HG03354 (cell line): ENCODE data around the gene OASL.
"Not testable (repeated sequence)": the region's sequence is repeated elsewhere in the genome, so short reads cannot be mapped to it uniquely, and the experiment has no call there.

Experiments
- ATAC-seq: cut with Tn5 transposase; IDR thresholded peaks from one replicate; pipeline ENCODE4 v1.9.1; 2021; ENCODE audit warnings: mild to moderate bottlenecking; ENCODE audit not compliant: unreplicated experiment, poor library complexity, severe bottlenecking

Gene OASL

GRCh38 chr12:121060149-121061001 is 21.3 kb upstream of the OASL start:
- ATAC-seq, result peak; percentile 88

GRCh38 chr12:121059031-121059898 is 20.2 kb upstream of the OASL start:
- peak; percentile 17 for ATAC-seq

DNA sequence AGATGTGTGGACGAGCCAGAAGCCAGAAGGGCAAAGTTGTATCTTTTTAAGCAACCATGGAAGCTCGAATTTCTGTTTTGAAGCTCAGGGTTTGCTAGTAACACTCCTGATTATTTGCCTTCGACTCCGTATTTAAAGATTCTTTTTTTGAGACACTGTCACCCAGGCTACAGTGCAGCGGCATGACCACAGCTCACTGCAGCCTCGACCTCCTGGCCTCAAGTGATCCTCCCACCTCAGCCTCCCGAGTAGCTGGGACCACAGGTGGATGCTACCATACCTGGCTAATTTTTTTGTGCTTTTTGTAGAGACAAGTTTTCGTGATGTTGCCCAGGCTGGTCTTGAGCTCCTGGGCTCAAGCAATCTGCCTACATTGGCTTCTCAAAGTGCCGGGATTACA is 18.7 kb upstream of the OASL start:
- no peak for ATAC-seq

- no peak for ATAC-seq
Observed at GRCh38 chr12:121053706-121054105, 14.7 kb upstream of the OASL start.

DNA sequence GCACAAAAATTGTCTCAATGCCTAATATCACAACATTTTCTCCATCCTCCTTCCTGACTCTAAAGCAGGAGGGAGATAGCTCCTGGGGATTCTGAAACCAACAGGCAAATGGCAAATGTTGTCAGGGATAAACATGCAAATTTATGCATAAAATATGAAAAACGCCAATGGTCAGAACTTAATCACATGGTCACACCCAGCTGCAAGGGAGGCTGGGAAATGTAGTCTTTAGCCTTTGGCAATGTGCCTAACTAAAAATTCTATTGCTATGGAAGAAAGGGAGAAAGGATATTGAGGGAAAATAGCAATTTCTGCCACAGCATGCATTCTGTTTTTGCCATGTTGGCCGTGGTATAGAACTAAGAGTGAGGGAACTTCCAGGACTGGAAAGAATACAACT is 11.7 kb upstream of the OASL start:
- no peak for ATAC-seq

DNA sequence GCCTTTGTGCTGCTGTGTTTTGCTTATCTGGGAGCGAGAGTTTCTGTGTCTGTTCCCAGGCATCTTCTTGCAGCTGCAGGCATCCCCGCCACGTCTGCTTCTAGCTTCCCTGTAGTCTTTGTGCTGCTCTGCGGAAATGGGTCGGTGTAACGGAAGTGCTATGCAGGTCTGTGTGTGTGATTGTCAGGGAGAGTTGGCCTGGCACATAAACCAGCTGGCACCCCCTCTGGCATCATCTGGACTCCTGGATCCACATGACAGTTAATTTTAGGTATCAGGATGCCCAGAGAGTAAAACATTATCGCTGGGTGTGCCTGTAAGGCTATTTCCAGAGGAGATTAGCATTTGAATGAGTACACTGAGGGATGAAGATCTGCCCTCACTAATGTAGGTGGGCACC is 9.4 kb upstream of the OASL start:
- ATAC-seq, result no peak

- not testable (repeated sequence) for ATAC-seq
Observed at GRCh38 chr12:121047400-121047799, 8.4 kb upstream of the OASL start.

DNA sequence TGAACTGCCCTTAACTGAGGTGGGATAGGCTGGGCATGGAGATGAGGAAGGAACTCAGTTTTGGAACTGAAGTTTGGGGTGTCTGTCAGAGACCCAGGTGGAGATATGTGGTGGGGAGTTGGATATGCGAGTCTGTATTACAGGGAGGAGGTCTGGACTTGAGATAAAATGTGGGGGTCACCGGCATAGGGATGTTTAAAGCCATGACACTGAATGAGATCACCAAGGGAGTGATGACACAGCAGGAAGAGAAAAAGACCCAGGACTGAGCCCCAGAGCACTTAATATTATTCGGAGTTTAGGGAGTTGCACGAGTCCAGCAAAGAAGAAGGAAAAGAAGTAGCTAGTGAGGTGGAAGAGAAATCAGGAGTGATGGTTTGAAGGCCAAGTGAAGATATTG is 4.0 kb upstream of the OASL start:
- no peak for ATAC-seq

- no peak for ATAC-seq
Observed at GRCh38 chr12:121036810-121037326, 2.2 kb downstream of the OASL start.

GRCh38 chr12:121034616-121035305 is 4.3 kb downstream of the OASL start:
- ATAC-seq, result no peak

- no peak for ATAC-seq
Observed at GRCh38 chr12:121033625-121034349, 5.3 kb downstream of the OASL start.

GRCh38 chr12:121030576-121031212 is 8.4 kb downstream of the OASL start:
- ATAC-seq, result no peak

GRCh38 chr12:121026274-121027045 is 12.6 kb downstream of the OASL start:
- ATAC-seq, result no peak

- no peak for ATAC-seq
Observed at GRCh38 chr12:121025442-121026226, 13.4 kb downstream of the OASL start.

GRCh38 chr12:121023799-121024198 is 15.2 kb downstream of the OASL start:
- no peak for ATAC-seq

GRCh38 chr12:121022713-121023112 is 16.3 kb downstream of the OASL start:
- no peak for ATAC-seq

- no peak for ATAC-seq
Observed at GRCh38 chr12:121021754-121022153, 17.3 kb downstream of the OASL start.
